Mammary epithelial cell (primary cell): ENCODE data around the gene GALNTL6.

Source experiments
- EZH2 ChIP-seq: IDR thresholded peaks from 2 replicates; pipeline ENCODE4 v1.6.1; 2012; ENCODE audit warnings: low read length, inconsistent platforms, borderline replicate concordance
- TF ChIP-seq, protein P1 (sequence below), 2 donors: IDR thresholded peaks in 1 of 2; conservative IDR thresholded peaks in 1 of 2; 2 replicates each; pipeline ENCODE4 v1.5.1; 2011 to 2012; ENCODE audit warnings: inconsistent platforms in 2 of 2, low read length in 2 of 2, mild to moderate bottlenecking in 2 of 2, control low read depth in 1 of 2, low read depth in 1 of 2; ENCODE audit not compliant: insufficient read depth in 1 of 2; ENCODE audit errors: extremely low read depth in 1 of 2

DNA sequence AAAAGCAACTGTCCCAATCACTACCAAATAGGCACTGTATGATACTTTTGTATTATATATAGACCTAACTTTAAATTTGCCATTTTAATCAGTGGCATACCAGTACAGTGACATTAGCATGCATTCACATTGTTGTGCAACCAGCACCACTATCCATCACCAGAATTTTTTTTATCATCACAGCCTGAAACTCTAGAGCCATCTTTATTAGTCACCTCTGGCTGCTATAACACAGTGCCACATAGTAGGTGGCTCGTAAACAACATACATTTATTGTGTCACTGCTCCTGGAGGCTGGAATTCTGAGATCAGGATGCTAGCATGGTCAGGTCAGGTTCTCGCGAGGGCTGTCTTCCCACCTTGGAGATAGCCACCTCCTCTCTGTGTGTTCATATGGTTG lies 1167.0 kb downstream of the GALNTL6 start:
- TF ChIP-seq, protein P1, sequence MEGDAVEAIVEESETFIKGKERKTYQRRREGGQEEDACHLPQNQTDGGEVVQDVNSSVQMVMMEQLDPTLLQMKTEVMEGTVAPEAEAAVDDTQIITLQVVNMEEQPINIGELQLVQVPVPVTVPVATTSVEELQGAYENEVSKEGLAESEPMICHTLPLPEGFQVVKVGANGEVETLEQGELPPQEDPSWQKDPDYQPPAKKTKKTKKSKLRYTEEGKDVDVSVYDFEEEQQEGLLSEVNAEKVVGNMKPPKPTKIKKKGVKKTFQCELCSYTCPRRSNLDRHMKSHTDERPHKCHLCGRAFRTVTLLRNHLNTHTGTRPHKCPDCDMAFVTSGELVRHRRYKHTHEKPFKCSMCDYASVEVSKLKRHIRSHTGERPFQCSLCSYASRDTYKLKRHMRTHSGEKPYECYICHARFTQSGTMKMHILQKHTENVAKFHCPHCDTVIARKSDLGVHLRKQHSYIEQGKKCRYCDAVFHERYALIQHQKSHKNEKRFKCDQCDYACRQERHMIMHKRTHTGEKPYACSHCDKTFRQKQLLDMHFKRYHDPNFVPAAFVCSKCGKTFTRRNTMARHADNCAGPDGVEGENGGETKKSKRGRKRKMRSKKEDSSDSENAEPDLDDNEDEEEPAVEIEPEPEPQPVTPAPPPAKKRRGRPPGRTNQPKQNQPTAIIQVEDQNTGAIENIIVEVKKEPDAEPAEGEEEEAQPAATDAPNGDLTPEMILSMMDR (conservative IDR thresholded peaks at IDR 0.05 in 1 of 2, IDR thresholded peaks at IDR 0.05 in 1 of 2; ENCODE audit: extremely low read depth in 1 of 2, insufficient read depth in 1 of 2, low read depth in 1 of 2, low read length in 2 of 2), result no peak
- no peak for TF ChIP-seq EZH2
